CD14-positive monocyte (primary cell): ENCODE results near the gene LARGE2. TPM values are rescaled to one million over a fixed set of nuclear protein-coding genes. Genes with fewer than 3 reads are reported as not detected.

Source experiments
- DNase-seq, 3 donors: peaks; one replicate each; pipeline ENCODE4 v3.0.0-alpha.2; 2011 to 2022
- H2AFZ ChIP-seq: 2 replicates; pipeline ENCODE4 v1.6.0; 2012; ENCODE audit warnings: mild to moderate bottlenecking, low read depth, low read length, inconsistent platforms; ENCODE audit not compliant: insufficient read depth, poor library complexity, severe bottlenecking
- H3K27ac ChIP-seq, 2 donors: 1 replicate in 1 of 2; 2 replicates in 1 of 2; pipeline ENCODE4 v1.5.1; 2012 to 2013; ENCODE audit warnings: low read length in 2 of 2, control low read depth in 1 of 2, inconsistent platforms in 1 of 2, low read depth in 1 of 2, mild to moderate bottlenecking in 1 of 2
- H3K27me3 ChIP-seq, 2 donors: one replicate each; pipeline versions ENCODE4 v1.6.0 to v1.6.1; 2011 to 2013; ENCODE audit warnings: low read length in 2 of 2; ENCODE audit not compliant: control insufficient read depth in 2 of 2, insufficient read depth in 2 of 2
- H3K36me3 ChIP-seq, 2 donors: replicated peaks in 1 of 2; 1 replicate in 1 of 2; 2 replicates in 1 of 2; pipeline versions ENCODE4 v1.5.1 to v1.6.1; 2012 to 2013; ENCODE audit warnings: low read length in 2 of 2, control low read depth in 1 of 2, inconsistent platforms in 1 of 2, mild to moderate bottlenecking in 1 of 2; ENCODE audit not compliant: insufficient read depth in 2 of 2, control insufficient read depth in 1 of 2
- H3K4me1 ChIP-seq, 2 donors: 1 replicate in 1 of 2; 2 replicates in 1 of 2; pipeline versions ENCODE4 v1.5.1 to v1.6.1; 2012 to 2013; ENCODE audit warnings: low read length in 2 of 2, control low read depth in 1 of 2, inconsistent platforms in 1 of 2, mild to moderate bottlenecking in 1 of 2, moderate library complexity in 1 of 2; ENCODE audit not compliant: insufficient read depth in 2 of 2, control insufficient read depth in 1 of 2
- H3K4me2 ChIP-seq: replicated peaks from 2 replicates; pipeline ENCODE3; 2012; ENCODE audit warnings: low read length, moderate library complexity, mild to moderate bottlenecking; ENCODE audit not compliant: poor library complexity, severe bottlenecking; ENCODE audit errors: extremely low read depth
- H3K4me3 ChIP-seq, 3 experiments: fragments of 200-600 bp in 1 of 3; sonication (generic) in 1 of 3; replicated peaks in 1 of 3; 1 replicate in 2 of 3; 2 replicates in 1 of 3; pipeline ENCODE4 v1.5.1; 2011 to 2013; ENCODE audit warnings: low read length in 3 of 3, mild to moderate bottlenecking in 3 of 3, control low read depth in 2 of 3, low read depth in 2 of 3, inconsistent platforms in 1 of 3, moderate library complexity in 1 of 3
- H3K79me2 ChIP-seq: 2 replicates; pipeline ENCODE4 v1.6.0; 2012; ENCODE audit warnings: mild to moderate bottlenecking, control low read depth, inconsistent platforms, low read length, moderate library complexity; ENCODE audit not compliant: insufficient read depth
- H3K9ac ChIP-seq: 2 replicates; pipeline ENCODE4 v1.6.0; 2017; ENCODE audit warnings: low read length, mild to moderate bottlenecking; ENCODE audit not compliant: insufficient read depth, poor library complexity, severe bottlenecking
- H3K9me3 ChIP-seq, 2 donors: replicated peaks in 1 of 2; 1 replicate in 1 of 2; 2 replicates in 1 of 2; pipeline versions ENCODE4 v1.5.1 to v1.6.1; 2012 to 2013; ENCODE audit warnings: low read length in 2 of 2, control low read depth in 1 of 2; ENCODE audit not compliant: control insufficient read depth in 1 of 2, insufficient read depth in 1 of 2
- H4K20me1 ChIP-seq: 2 replicates; pipeline ENCODE4 v1.6.0; 2012; ENCODE audit warnings: mild to moderate bottlenecking, low read length, control low read depth, moderate library complexity; ENCODE audit not compliant: insufficient read depth
- H3K27ac Mint-ChIP-seq, 7 donors: one replicate each; pipeline ENCODE4 v1.8.0; 2020; ENCODE audit warnings: mild to moderate bottlenecking in 7 of 7, mixed read lengths in 7 of 7, moderate library complexity in 6 of 7, inconsistent platforms in 2 of 7
- H3K27me3 Mint-ChIP-seq, 3 donors: one replicate each; pipeline ENCODE4 v1.8.0; 2021 to 2022; ENCODE audit warnings: low read depth in 3 of 3, mild to moderate bottlenecking in 3 of 3, mixed read lengths in 3 of 3, moderate library complexity in 3 of 3, inconsistent platforms in 1 of 3
- H3K36me3 Mint-ChIP-seq, 2 donors: one replicate each; pipeline ENCODE4 v1.8.0; 2020; ENCODE audit warnings: mixed read lengths in 2 of 2, inconsistent platforms in 1 of 2, mild to moderate bottlenecking in 1 of 2
- H3K4me1 Mint-ChIP-seq: one replicate; pipeline ENCODE4 v1.8.0; 2020; ENCODE audit warnings: mild to moderate bottlenecking, mixed read lengths
- H3K4me3 Mint-ChIP-seq, 2 donors: one replicate each; pipeline ENCODE4 v1.8.0; 2020; ENCODE audit warnings: mild to moderate bottlenecking in 2 of 2, mixed read lengths in 2 of 2, moderate library complexity in 1 of 2
- H3K9me3 Mint-ChIP-seq, 7 donors: one replicate each; pipeline ENCODE4 v1.8.0; 2020 to 2022; ENCODE audit warnings: mixed read lengths in 7 of 7, mild to moderate bottlenecking in 6 of 7, moderate library complexity in 6 of 7, inconsistent platforms in 2 of 7
- CTCF ChIP-seq: fragments of 200-600 bp; IDR thresholded peaks from one replicate; pipeline ENCODE4 v1.8.0; 2022; ENCODE audit warnings: antibody characterized with exemption, mild to moderate bottlenecking
- WGBS: methylation state at CpG from one replicate; pipeline ENCODE4 v1.1.5; 2013; ENCODE audit warnings: missing lambda C conversion rate; ENCODE audit not compliant: insufficient coverage; 5-methylcytosine and 5-hydroxymethylcytosine counted together
- intact Hi-C, 2 donors: fragments of 100-400 bp; cut with micrococcal nuclease; formaldehyde crosslinking; loops; one replicate each; pipeline versions ENCODE4 v1.15.0 to v1.15.1; 2023
- polyA plus RNA-seq, 3 donors: library from polyadenylated mRNA; depleted of rRNA in 1 of 3; unstranded in 2 of 3; stranded (reverse) in 1 of 3; fragments of 300-500 nt in 2 of 3; fragments of >200 nt in 1 of 3; fragmentation: Illumina TruSeq in 2 of 3; gene quantifications; 1 replicate in 2 of 3; 2 replicates in 1 of 3; pipeline ENCODE4 v1.2.3, GENCODE V29; 2012 to 2021

LARGE2 gene
- polyA plus RNA-seq, 3 donors = 0.12 TPM; not detected in 2

- Histone ChIP-seq H3K27ac (no peak overlapping the region), H3K4me2 (no peak overlapping the region), H3K36me3 (peaks cover 90 to 100% of the 10 kb centered on the region in 2 donors), H4K20me1 (peaks cover 33% of the 10 kb centered on the region), H3K79me2 (no peaks in the 10 kb centered on the region), H3K27me3 (no peaks in the 10 kb centered on the region), H3K4me1 (no peaks in the 10 kb centered on the region), H3K9ac (no peak overlapping the region), H2AFZ (no peak overlapping the region), H3K9me3 (no peaks in the 10 kb centered on the region), H3K4me3 (no peak overlapping the region)
- Mint-ChIP-seq H3K36me3 (peaks cover 92 to 94% of the 10 kb centered on the region in 2 donors), H3K9me3 (no peaks in the 10 kb centered on the region), H3K4me3 (no peak overlapping the region), H3K27me3 (no peaks in the 10 kb centered on the region), H3K27ac (peak overlapping the region in 1 of 7 donors; percentile 57), H3K4me1 (no peaks in the 10 kb centered on the region)
- 97% methylated on average over 3 of the region's 3 CpGs for WGBS
- intact Hi-C loops = no loop called here
- no peak for DNase-seq
- TF ChIP-seq CTCF = no peak
These were observed 23.0 kb downstream of the LARGE2 start for GRCh38 chr11:45945397-45945999.

- H3K4me1 ChIP-seq = no peaks in the 10 kb centered on the region
- Mint-ChIP-seq H3K4me1 (no peaks in the 10 kb centered on the region), H3K27me3 (no peaks in the 10 kb centered on the region), H3K36me3 (peaks cover 93 to 94% of the 10 kb centered on the region in 2 donors), H3K9me3 (no peaks in the 10 kb centered on the region), H3K4me3 (no peak overlapping the region), H3K27ac (no peak overlapping the region)
- DNase-seq = no peak
- H4K20me1 ChIP-seq = peaks cover 32% of the 10 kb centered on the region
- no peak overlapping the region for H2AFZ ChIP-seq
- no peak overlapping the region for H3K4me2 ChIP-seq
- no CpG with 5 or more reads among the region's 1 CpG for WGBS
- peaks cover 84 to 100% of the 10 kb centered on the region in 2 donors for H3K36me3 ChIP-seq
- intact Hi-C loops = no loop called here
- no peak for TF ChIP-seq CTCF
- H3K79me2 ChIP-seq = no peaks in the 10 kb centered on the region
- no peak overlapping the region for H3K9ac ChIP-seq
- no peaks in the 10 kb centered on the region for H3K27me3 ChIP-seq
- no peak overlapping the region for H3K4me3 ChIP-seq
- H3K27ac ChIP-seq = no peak overlapping the region
- no peaks in the 10 kb centered on the region for H3K9me3 ChIP-seq
These were observed 25.4 kb downstream of the LARGE2 start for GRCh38 chr11:45947885-45948284.
